GM19468 (cell line): ENCODE results near the gene ISX.

Experiments used
- ATAC-seq: cut with Tn5 transposase; IDR thresholded peaks from one replicate; pipeline ENCODE4 v1.9.1; 2021; ENCODE audit warnings: mild to moderate bottlenecking, moderate library complexity, moderate number of reproducible peaks; ENCODE audit not compliant: unreplicated experiment; ENCODE audit errors: extremely low read depth

ISX gene

DNA sequence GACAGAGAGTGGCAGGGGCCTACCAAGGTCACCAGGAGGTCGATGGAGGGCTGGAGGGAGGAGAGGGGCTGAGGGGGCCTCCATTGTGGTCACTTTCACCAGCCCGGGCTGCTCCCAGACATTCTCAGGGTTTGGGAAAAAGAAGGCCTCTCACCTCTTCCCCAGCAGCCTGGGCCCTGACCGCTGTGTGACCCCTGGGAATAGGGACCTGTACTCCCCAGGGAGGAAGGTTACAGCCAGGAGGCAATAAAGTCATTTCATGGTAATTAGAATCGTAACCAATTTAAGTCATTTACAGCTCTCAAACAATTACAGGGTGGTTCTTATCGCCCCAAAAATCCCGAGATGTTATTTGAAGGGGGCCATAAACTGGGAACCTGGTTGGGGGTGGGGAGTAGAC lies 37.8 kb downstream of the ISX start:
- no peak for ATAC-seq

DNA sequence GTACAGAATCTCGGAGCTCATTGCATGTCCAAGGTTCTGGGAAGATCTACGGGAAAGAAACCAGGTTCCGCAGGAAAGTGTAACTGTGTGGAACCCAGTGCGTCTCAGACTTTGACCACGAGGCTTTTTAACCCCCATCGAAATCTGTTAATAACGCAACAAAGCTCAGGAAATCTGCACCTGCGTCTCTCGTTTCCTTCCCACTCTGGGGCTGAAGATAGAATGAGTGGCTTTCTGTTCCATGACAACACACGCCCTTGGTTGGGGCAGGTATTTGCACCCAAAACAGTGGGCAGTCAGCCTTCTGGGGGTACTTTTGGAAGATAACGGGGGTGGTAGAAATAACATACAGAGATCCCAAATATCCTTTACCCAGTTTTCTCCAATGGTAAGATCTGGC lies 38.5 kb downstream of the ISX start:
- ATAC-seq, result no peak

- ATAC-seq, result no peak
Measured at GRCh38 chr22:35109616-35110015, 43.7 kb downstream of the ISX start.

DNA sequence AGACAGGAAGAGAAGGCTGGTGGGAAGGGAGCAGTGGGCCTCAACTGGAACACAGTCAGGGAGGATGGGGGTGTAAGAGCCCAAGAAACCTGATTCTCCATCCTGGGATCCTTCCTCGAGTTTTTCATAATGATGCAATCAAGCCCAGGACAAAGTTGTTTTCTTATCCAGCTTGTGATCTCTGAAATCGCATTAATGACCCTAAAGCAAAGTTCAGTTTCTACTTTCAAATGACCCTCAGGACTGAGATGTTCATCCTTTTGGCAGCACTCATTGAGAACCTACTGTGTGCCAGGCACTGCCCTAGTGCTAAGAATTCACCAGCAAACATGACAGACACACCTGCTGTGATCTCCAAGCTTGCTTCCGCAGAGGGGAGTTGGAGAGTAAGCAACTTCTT lies 45.3 kb downstream of the ISX start:
- ATAC-seq, result no peak

DNA sequence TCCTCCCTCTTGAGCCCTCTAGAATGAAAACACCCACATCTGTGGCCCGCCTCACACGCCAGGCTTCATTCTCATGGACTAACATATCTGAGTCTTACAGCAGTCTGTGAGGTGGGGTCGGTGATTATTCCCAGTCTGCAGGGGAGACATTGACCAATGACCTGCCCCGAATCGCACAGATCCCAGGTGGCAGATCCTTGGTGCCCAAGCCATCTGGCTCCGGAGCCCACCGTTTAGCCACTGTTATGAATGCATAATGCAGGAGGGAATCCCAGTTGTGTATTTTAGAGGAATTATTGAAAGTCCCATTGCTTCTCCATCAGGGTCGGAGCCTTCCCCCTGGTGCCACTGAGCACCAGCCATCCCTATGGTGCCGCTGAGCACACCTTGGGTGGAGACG lies 47.4 kb downstream of the ISX start:
- no peak for ATAC-seq

- ATAC-seq, result no peak
Measured at GRCh38 chr22:35114131-35114980, 48.4 kb downstream of the ISX start.

DNA sequence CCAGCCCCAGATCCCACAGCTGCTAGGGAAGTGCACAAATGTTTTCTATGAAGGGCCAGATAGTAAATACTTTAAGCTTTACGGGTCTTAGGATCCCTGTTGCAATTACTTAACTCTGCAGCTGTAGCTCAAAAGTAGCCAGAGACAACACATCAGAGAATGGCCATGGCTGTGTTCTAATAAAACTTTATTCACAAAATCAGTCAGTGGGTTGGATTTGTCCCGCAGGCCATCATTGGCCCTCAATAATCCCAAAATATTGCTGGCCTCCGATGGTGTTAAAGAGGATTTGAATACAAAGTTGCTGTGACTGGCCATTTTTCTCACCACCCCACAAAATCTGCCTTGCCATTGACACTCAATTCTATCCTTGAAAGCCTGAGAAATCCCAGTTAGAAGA lies 49.6 kb downstream of the ISX start:
- no peak for ATAC-seq

GRCh38 chr22:35116269-35116668 lies 50.3 kb downstream of the ISX start:
- no peak for ATAC-seq

DNA sequence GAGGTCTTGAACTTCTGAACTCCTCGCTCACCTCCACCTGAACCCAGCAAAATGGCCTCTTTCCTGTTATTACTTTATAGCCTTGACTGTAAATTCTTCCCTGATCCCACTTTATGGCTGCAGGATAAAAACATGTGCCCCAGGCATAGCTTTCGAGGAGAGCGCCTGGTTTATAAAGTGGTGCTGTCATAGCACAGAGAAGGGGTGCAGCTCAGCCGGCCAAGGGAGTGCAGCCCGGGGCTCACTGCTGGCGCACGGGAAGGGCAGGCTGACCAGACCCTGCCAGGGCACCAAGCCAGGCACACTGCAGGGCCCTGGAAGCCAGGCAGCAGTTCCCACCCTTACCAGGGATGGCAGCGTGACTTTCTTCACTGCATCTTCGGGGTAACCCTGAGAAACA lies 50.9 kb downstream of the ISX start:
- no peak for ATAC-seq

- no peak for ATAC-seq
Measured at GRCh38 chr22:35119494-35119893, 53.5 kb downstream of the ISX start.

- ATAC-seq, result no peak
Measured at GRCh38 chr22:35124691-35125219, 58.8 kb downstream of the ISX start.

DNA sequence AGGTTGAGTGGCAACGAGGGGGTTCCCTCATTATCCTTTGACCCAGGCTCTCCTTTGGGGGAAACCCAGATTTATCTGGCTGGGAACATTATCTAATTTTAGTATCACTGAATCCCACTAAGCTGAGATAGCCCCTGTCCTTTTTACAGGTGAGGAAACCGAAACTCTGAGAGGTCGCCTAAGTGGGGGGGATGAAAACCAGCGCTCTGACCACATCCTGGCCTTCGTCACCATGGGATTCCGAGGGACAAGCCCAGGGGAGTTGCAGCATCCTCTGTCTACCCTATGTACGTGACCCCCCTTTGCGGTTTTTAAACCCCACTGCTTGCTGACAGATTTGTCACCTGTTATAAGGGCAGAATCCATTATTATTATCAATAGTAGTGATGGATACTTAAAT lies 61.0 kb downstream of the ISX start:
- no peak for ATAC-seq

DNA sequence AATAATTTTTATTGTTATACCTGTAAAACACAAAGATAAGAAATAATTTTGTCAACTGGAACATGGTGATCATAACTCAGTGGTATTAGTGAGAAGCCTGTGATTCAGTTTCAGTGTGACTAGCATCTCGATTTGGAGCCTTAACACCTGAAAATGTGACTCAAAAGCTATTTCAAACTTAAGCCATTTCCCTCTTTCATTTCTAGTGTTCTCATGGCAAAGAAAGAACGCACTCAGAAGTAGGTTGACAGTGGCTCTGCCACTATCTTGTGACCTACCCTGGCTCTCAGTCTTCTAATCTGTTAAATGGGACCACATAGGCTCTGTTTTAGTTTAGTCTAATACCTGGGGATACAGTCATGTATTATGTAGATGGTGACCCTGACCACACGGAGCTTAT lies 62.7 kb downstream of the ISX start:
- ATAC-seq, result peak; percentile 33

DNA sequence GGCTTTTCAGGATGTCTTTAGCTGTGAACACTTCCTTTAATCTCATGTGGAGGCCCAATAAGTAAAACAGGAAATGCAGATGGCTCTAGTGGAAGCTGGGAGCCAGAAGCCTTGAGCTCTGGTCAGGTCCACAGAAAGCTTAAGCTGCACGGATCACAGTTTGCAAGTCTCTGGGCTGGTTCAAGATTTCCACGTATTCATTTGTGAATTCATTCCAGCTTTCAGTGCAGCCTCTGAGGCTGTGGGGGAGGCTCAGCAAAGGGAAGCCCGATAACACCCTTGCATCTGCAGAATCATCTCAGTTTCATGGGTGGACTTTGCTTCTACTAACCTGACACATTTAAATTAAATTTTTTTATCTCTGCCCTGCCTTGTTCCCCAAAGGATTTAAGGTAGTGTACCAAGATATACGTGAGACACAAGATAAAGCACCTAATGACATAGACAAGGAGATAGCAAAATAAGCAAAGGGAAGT lies 65.6 kb downstream of the ISX start:
- ATAC-seq, result no peak

DNA sequence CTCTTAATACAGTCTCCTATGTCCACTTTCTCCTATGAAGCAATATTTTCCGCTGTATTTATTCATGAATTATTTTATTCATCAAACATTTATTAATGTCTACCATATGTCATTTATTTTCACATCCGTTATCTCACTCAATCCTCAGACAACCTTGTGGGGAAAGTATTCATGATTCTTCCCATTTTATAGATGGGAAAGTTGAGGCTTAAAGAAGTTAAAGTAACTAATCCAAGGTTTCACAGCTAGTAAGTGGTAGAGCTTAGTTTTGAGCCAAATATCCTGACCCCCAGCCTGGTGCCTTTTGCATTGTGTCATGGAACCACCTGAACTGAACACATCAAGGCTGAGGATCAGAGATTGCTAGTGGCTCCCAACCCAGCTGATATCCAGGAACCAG lies 66.6 kb downstream of the ISX start:
- ATAC-seq, result no peak

GRCh38 chr22:35133702-35134380 lies 67.9 kb downstream of the ISX start:
- no peak for ATAC-seq

GRCh38 chr22:35134637-35135036 lies 68.7 kb downstream of the ISX start:
- ATAC-seq, result no peak

DNA sequence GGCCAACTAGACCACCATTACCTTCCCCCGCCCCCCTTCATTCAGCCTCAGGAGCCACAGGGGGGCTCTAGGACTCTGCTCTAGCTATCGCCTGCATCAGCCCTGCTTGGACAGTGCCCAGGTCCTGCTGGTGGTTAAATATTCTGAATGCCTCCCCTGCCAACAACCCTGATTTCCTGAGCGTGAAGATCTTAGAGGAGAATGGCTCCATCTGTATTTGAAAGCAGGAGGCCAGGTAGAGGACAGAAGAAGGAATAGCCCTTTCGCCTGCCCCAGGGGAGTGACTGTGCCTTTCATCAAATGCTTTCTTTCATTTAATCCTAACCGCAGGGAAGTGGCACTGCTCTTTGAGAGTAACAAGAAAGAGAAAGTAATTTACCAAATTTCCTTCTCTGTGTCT lies 69.2 kb downstream of the ISX start:
- no peak for ATAC-seq
